Measurements from ENCODE around the gene BEGAIN. TPM values are rescaled to one million over a fixed set of nuclear protein-coding genes. Genes with fewer than 3 reads are reported as not detected.

The BEGAIN gene
- polyA plus RNA-seq, 1 donor, result 4.9 TPM

- no peak for DNase-seq
Observed at GRCh38 chr14:100615736-100616695, 28.8 kb upstream of the BEGAIN start.

GRCh38 chr14:100614803-100615202, 27.6 kb upstream of the BEGAIN start:
- no peak for DNase-seq

- DNase-seq, result no peak
Observed at GRCh38 chr14:100612986-100613385, 25.8 kb upstream of the BEGAIN start.

- no peak for DNase-seq
Observed at GRCh38 chr14:100611811-100612480, 24.7 kb upstream of the BEGAIN start.

- no peak for DNase-seq
Observed at GRCh38 chr14:100610511-100611217, 23.4 kb upstream of the BEGAIN start.

- no peak for DNase-seq
Observed at GRCh38 chr14:100609941-100610391, 22.7 kb upstream of the BEGAIN start.

- DNase-seq, result no peak
Observed at GRCh38 chr14:100609331-100609870, 22.2 kb upstream of the BEGAIN start.

GRCh38 chr14:100608586-100609330, 21.5 kb upstream of the BEGAIN start:
- no peak for DNase-seq

GRCh38 chr14:100608064-100608463, 20.8 kb upstream of the BEGAIN start:
- DNase-seq, result no peak

GRCh38 chr14:100607611-100607956, 20.4 kb upstream of the BEGAIN start:
- DNase-seq, result no peak

- DNase-seq, result no peak
Observed at GRCh38 chr14:100606687-100607610, 19.7 kb upstream of the BEGAIN start.

- no peak for DNase-seq
Observed at GRCh38 chr14:100605706-100606686, 18.8 kb upstream of the BEGAIN start.

GRCh38 chr14:100605230-100605629, 18.0 kb upstream of the BEGAIN start:
- DNase-seq, result no peak

GRCh38 chr14:100604709-100605108, 17.5 kb upstream of the BEGAIN start:
- no peak for DNase-seq

GRCh38 chr14:100604121-100604501, 16.9 kb upstream of the BEGAIN start:
- no peak for DNase-seq

GRCh38 chr14:100603341-100604120, 16.3 kb upstream of the BEGAIN start:
- DNase-seq, result no peak

- DNase-seq, result no peak
Observed at GRCh38 chr14:100602621-100603230, 15.5 kb upstream of the BEGAIN start.

- DNase-seq, result no peak
Observed at GRCh38 chr14:100601914-100602313, 14.7 kb upstream of the BEGAIN start.

All from hindlimb muscle (tissue), 1 donor.